Body of pancreas (tissue), 4 donors: ENCODE measurements around the gene IFI16.
"Not testable (repeated sequence)": the region's sequence is repeated elsewhere in the genome, so short reads cannot be mapped to it uniquely, and the experiment has no call there.

Source experiments
- POLR2A ChIP-seq, 3 donors: fragments of 450-650 bp; IDR thresholded peaks; one replicate each; pipeline ENCODE4 v1.6.1; 2016; ENCODE audit warnings: antibody characterized with exemption in 3 of 3, mild to moderate bottlenecking in 2 of 3
- TF ChIP-seq, protein P1 (sequence below), 7 experiments: fragments of 450-650 bp in 4 of 7; fragments of 200-600 bp in 3 of 7; sonication (generic) in 3 of 7; IDR thresholded peaks; one replicate each; pipeline ENCODE4 v1.5.1; 2016 to 2019; ENCODE audit warnings: antibody characterized with exemption in 7 of 7

DNA sequence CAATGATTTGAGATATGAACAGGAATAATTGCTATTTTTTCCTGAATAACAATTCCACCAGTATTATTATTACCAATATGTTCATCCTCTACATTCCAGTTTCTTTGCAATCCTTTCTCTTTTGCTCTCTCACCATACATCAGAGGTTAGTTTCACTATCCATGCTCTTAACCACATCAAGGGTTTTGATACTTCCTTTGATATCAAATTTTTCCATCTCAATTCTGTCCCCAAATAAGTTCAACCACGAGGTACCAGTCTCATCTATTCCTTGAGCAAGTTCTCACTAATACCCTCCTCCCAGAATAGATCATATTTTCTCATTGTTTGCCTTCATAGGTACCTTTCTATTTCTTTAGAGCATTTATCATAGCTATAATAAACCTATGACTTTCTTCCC, 36.8 kb downstream of the IFI16 start:
- TF ChIP-seq, protein P1, sequence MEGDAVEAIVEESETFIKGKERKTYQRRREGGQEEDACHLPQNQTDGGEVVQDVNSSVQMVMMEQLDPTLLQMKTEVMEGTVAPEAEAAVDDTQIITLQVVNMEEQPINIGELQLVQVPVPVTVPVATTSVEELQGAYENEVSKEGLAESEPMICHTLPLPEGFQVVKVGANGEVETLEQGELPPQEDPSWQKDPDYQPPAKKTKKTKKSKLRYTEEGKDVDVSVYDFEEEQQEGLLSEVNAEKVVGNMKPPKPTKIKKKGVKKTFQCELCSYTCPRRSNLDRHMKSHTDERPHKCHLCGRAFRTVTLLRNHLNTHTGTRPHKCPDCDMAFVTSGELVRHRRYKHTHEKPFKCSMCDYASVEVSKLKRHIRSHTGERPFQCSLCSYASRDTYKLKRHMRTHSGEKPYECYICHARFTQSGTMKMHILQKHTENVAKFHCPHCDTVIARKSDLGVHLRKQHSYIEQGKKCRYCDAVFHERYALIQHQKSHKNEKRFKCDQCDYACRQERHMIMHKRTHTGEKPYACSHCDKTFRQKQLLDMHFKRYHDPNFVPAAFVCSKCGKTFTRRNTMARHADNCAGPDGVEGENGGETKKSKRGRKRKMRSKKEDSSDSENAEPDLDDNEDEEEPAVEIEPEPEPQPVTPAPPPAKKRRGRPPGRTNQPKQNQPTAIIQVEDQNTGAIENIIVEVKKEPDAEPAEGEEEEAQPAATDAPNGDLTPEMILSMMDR (IDR thresholded peaks at IDR 0.05) = not testable (repeated sequence)
- TF ChIP-seq POLR2A (IDR thresholded peaks at IDR 0.05) = not testable (repeated sequence)
